ENCODE results near the gene BTG2. TPM values are rescaled to one million over a fixed set of nuclear protein-coding genes. Genes with fewer than 3 reads are reported as not detected.
"Not testable (repeated sequence)": the region's sequence is repeated elsewhere in the genome, so short reads cannot be mapped to it uniquely, and the experiment has no call there.

Gene BTG2, protein sequence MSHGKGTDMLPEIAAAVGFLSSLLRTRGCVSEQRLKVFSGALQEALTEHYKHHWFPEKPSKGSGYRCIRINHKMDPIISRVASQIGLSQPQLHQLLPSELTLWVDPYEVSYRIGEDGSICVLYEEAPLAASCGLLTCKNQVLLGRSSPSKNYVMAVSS
- 4.1 TPM for polyA plus RNA-seq (2013, experiment 1 of 2)
- 3.9 TPM for polyA plus RNA-seq (2013, experiment 2 of 2)

DNA sequence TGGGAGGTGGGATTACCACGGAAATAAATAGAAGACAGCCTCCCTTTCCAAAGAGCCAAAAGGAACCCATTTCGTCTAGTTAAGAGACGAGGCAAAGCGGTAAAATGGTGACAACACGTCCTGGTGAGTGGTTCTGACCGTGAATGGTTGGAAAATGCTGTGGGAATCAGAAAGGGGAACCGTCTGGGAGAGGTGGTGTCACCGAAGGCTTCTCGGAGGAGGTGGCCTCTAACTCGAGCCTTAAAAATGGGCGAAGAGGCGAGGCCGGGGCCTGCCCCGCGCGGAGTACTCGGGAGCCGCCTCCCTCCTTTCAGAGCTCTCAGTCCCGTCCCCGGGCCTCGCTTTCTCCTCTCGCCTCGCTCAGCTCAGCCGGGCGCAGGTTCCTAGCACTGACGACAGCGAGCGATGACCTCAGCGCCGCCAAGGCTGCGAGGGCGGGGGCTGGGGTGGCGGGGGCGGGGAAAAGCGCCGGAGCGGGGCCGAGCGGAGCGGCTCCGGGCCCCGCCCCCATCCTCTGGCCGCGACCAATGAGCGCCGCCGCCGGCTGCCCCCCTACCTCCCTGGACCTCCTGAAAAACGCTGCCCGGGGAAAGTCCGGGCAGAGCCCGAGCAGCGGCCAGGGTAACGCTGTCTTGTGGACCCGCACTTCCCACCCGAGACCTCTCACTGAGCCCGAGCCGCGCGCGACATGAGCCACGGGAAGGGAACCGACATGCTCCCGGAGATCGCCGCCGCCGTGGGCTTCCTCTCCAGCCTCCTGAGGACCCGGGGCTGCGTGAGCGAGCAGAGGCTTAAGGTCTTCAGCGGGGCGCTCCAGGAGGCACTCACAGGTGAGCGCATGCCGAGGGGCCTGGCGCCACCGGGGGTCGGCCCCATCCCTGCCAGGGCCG is at the start of gene BTG2:
Gene BTG2 (plus strand): TSS at position 601 of the 890 bp plus-strand sequence. CDS start 88 bp downstream, at position 689.
- no peak within 1 kb of the TSS for H3K27ac ChIP-seq (ENCODE audit: low read depth, low read length)
- no peaks in the 10 kb centered on the region for H3K79me1 ChIP-seq (ENCODE audit: low read length)
- no CpG with 5 or more reads among the region's 79 CpGs for WGBS (ENCODE audit: extremely low coverage, insufficient coverage, low lambda C conversion rate)
- no peak within 1 kb of the TSS for H2BK5ac ChIP-seq (ENCODE audit: low read length)
- H3K23ac ChIP-seq (ENCODE audit: low read length), result no peak within 1 kb of the TSS
- peak within 1 kb of the TSS; percentile 81 for H3K9ac ChIP-seq (ENCODE audit: low read length)
- no peak within 1 kb of the TSS for H4K8ac ChIP-seq (ENCODE audit: low read depth, low read length)
- peak within 1 kb of the TSS; percentile 92 for H3K56ac ChIP-seq (ENCODE audit: low read length)
- no peak within 1 kb of the TSS for H2AK5ac ChIP-seq (ENCODE audit: low read length)
- H3K4me1 ChIP-seq (ENCODE audit: control insufficient read depth, low read depth, low read length), result peaks cover 19% of the 10 kb centered on the region
- H2BK120ac ChIP-seq (ENCODE audit: low read depth, low read length), result no peak within 1 kb of the TSS
- no peaks in the 10 kb centered on the region for H3K27me3 ChIP-seq (ENCODE audit: insufficient read depth, low read length, poor library complexity)
- no peak within 1 kb of the TSS for H4K5ac ChIP-seq (ENCODE audit: low read length)
- peak within 1 kb of the TSS; percentile 69 for H3K4me2 ChIP-seq (ENCODE audit: low read length)
- no peaks in the 10 kb centered on the region for H3K79me2 ChIP-seq (ENCODE audit: control insufficient read depth, insufficient read depth, low read length)
- no peaks in the 10 kb centered on the region for H3K36me3 ChIP-seq (ENCODE audit: control insufficient read depth, insufficient read depth, low read length)
- H2BK15ac ChIP-seq (replicated peaks; ENCODE audit: low read depth), result no peak within 1 kb of the TSS
- peak within 1 kb of the TSS; percentile 60 for H3K4me3 ChIP-seq (ENCODE audit: low read length)
- peak within 1 kb of the TSS; percentile 64 for H3K4ac ChIP-seq (ENCODE audit: low read depth, low read length)
- H3K18ac ChIP-seq (ENCODE audit: low read length), result peak within 1 kb of the TSS; percentile 57
- DNase-seq, result peak; percentile 94

DNA sequence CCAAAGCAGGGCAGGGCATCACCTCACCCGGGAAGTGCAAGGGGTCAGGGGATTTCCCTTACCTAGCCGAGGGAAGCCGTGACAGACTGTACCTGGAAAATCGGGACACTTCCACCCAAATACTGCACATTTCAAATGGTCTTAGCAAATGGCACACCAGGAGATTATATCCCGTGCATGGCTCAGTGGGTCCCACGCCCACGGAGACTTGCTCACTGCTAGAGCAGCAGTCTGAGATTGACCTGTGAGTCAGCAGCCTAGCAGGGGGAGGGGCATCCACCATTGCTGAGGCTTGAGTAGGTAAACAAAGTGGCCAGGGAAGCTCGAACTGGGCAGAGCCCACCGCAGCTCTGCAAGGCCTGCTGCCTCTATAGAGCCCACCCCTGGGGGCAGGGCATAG is 48.7 kb upstream of the BTG2 start:
- H3K27me3 ChIP-seq (ENCODE audit: insufficient read depth, low read length, poor library complexity); H2AK5ac ChIP-seq (ENCODE audit: low read length); H3K36me3 ChIP-seq (ENCODE audit: control insufficient read depth, insufficient read depth, low read length); H3K4me3 ChIP-seq (ENCODE audit: low read length); H3K23ac ChIP-seq (ENCODE audit: low read length); DNase-seq; H3K79me2 ChIP-seq (ENCODE audit: control insufficient read depth, insufficient read depth, low read length); H3K27ac ChIP-seq (ENCODE audit: low read depth, low read length); H3K56ac ChIP-seq (ENCODE audit: low read length); H2BK120ac ChIP-seq (ENCODE audit: low read depth, low read length); H3K4me2 ChIP-seq (ENCODE audit: low read length); H2BK15ac ChIP-seq (replicated peaks; ENCODE audit: low read depth); H4K5ac ChIP-seq (ENCODE audit: low read length); H4K8ac ChIP-seq (ENCODE audit: low read depth, low read length); H3K4ac ChIP-seq (ENCODE audit: low read depth, low read length); H3K4me1 ChIP-seq (ENCODE audit: control insufficient read depth, low read depth, low read length); H3K9ac ChIP-seq (ENCODE audit: low read length); H2BK5ac ChIP-seq (ENCODE audit: low read length); H3K79me1 ChIP-seq (ENCODE audit: low read length); H3K18ac ChIP-seq (ENCODE audit: low read length): not testable (repeated sequence)
- no CpG with 5 or more reads among the region's 9 CpGs for WGBS (ENCODE audit: extremely low coverage, insufficient coverage, low lambda C conversion rate)

DNA sequence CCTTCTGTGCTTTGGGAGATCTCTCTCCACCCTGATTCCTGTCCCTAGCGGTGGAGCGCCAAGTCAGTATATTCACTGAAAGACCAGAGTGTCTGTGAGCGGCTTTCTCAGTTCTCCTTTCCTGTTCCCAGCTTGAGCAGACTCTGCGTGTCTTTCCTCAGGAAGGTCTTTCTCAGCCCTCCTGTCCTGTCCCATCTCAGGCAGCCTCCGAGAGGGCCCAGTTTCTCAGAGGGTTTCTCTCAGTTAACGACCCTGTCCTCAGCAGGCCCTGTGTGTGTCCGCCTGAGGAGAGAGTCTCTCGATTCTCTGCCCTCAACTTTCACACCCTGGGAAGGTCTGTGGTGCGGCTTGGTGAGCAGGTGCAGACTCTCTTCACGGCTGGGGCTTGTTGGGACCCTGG is 41.8 kb upstream of the BTG2 start:
- Histone ChIP-seq H3K4me2 (ENCODE audit: low read length) (no peak overlapping the region), H3K27me3 (ENCODE audit: insufficient read depth, low read length, poor library complexity) (no peaks in the 10 kb centered on the region), H4K8ac (ENCODE audit: low read depth, low read length) (no peak overlapping the region), H3K18ac (ENCODE audit: low read length) (no peak overlapping the region), H2BK15ac (replicated peaks; ENCODE audit: low read depth) (no peak overlapping the region), H2BK5ac (ENCODE audit: low read length) (no peak overlapping the region), H3K79me1 (ENCODE audit: low read length) (no peaks in the 10 kb centered on the region), H2BK120ac (ENCODE audit: low read depth, low read length) (no peak overlapping the region), H4K5ac (ENCODE audit: low read length) (no peak overlapping the region), H3K4ac (ENCODE audit: low read depth, low read length) (no peak overlapping the region), H3K9ac (ENCODE audit: low read length) (no peak overlapping the region), H3K23ac (ENCODE audit: low read length) (no peak overlapping the region), H3K4me1 (ENCODE audit: control insufficient read depth, low read depth, low read length) (no peaks in the 10 kb centered on the region), H3K4me3 (ENCODE audit: low read length) (no peak overlapping the region), H3K56ac (ENCODE audit: low read length) (no peak overlapping the region), H3K36me3 (ENCODE audit: control insufficient read depth, insufficient read depth, low read length) (no peaks in the 10 kb centered on the region), H3K27ac (ENCODE audit: low read depth, low read length) (no peak overlapping the region), H2AK5ac (ENCODE audit: low read length) (no peak overlapping the region), H3K79me2 (ENCODE audit: control insufficient read depth, insufficient read depth, low read length) (no peaks in the 10 kb centered on the region)
- DNase-seq, result no peak
- no CpG with 5 or more reads among the region's 10 CpGs for WGBS (ENCODE audit: extremely low coverage, insufficient coverage, low lambda C conversion rate)

DNA sequence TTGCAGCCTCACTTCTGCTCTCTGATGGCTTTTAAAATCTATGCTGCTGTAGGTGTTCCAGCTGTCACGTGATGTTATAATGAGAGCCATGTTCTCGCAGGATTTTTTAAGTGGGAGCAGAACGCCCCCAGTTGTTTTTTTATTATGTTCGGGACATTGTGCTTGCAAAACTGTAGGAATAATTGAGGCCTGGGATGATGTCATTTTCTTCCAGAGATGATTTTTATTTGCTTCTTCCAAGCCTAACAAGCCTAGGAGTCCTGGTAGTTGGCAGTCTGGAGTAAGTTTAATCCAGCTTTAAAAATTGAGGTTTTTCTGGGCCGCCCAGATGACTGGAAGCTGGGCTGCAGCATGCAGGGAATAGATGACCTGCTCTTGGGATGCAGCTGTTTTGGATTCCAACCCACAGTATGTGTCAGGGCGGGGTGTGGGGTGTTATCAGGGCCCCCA is 41.2 kb upstream of the BTG2 start:
- Histone ChIP-seq H3K56ac (ENCODE audit: low read length) (no peak overlapping the region), H4K8ac (ENCODE audit: low read depth, low read length) (no peak overlapping the region), H2BK5ac (ENCODE audit: low read length) (no peak overlapping the region), H3K4me3 (ENCODE audit: low read length) (no peak overlapping the region), H2BK15ac (replicated peaks; ENCODE audit: low read depth) (no peak overlapping the region), H3K4me2 (ENCODE audit: low read length) (no peak overlapping the region), H3K4me1 (ENCODE audit: control insufficient read depth, low read depth, low read length) (no peaks in the 10 kb centered on the region), H3K79me1 (ENCODE audit: low read length) (no peaks in the 10 kb centered on the region), H2BK120ac (ENCODE audit: low read depth, low read length) (no peak overlapping the region), H3K23ac (ENCODE audit: low read length) (no peak overlapping the region), H3K18ac (ENCODE audit: low read length) (no peak overlapping the region), H3K27me3 (ENCODE audit: insufficient read depth, low read length, poor library complexity) (no peaks in the 10 kb centered on the region), H2AK5ac (ENCODE audit: low read length) (no peak overlapping the region), H4K5ac (ENCODE audit: low read length) (no peak overlapping the region), H3K27ac (ENCODE audit: low read depth, low read length) (no peak overlapping the region), H3K9ac (ENCODE audit: low read length) (no peak overlapping the region), H3K79me2 (ENCODE audit: control insufficient read depth, insufficient read depth, low read length) (no peaks in the 10 kb centered on the region), H3K36me3 (ENCODE audit: control insufficient read depth, insufficient read depth, low read length) (no peaks in the 10 kb centered on the region), H3K4ac (ENCODE audit: low read depth, low read length) (no peak overlapping the region)
- WGBS (ENCODE audit: extremely low coverage, insufficient coverage, low lambda C conversion rate), result no CpG with 5 or more reads among the region's 6 CpGs
- no peak for DNase-seq

DNA sequence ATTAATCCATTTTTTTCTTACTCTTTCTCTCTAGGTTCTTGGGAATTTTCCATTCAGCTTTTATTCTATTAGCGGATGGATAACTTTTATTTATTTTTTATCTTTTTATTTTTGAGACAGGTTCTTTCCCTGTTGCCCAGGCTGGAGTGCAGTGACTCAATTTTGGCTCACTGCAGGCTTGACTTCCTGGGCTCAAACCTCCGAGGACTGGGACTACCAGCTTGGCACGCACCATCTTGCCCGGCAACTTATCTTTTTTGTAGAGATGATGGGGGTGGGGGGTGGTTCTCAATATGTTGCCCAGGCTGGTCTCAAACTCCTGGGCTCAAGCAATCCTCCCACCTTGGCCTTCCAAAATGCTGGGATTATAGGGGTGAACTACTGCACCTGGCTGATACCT is 39.8 kb upstream of the BTG2 start:
- DNase-seq, result no peak
- Histone ChIP-seq H3K79me1 (ENCODE audit: low read length) (no peaks in the 10 kb centered on the region), H3K27ac (ENCODE audit: low read depth, low read length) (no peak overlapping the region), H3K4me3 (ENCODE audit: low read length) (no peak overlapping the region), H3K23ac (ENCODE audit: low read length) (no peak overlapping the region), H3K56ac (ENCODE audit: low read length) (no peak overlapping the region), H3K4ac (ENCODE audit: low read depth, low read length) (peak overlapping the region; percentile 43), H4K5ac (ENCODE audit: low read length) (no peak overlapping the region), H4K8ac (ENCODE audit: low read depth, low read length) (no peak overlapping the region), H3K36me3 (ENCODE audit: control insufficient read depth, insufficient read depth, low read length) (no peaks in the 10 kb centered on the region), H2BK15ac (replicated peaks; ENCODE audit: low read depth) (no peak overlapping the region), H3K4me2 (ENCODE audit: low read length) (no peak overlapping the region), H3K18ac (ENCODE audit: low read length) (no peak overlapping the region), H3K4me1 (ENCODE audit: control insufficient read depth, low read depth, low read length) (no peaks in the 10 kb centered on the region), H2AK5ac (ENCODE audit: low read length) (no peak overlapping the region), H2BK120ac (ENCODE audit: low read depth, low read length) (no peak overlapping the region), H3K79me2 (ENCODE audit: control insufficient read depth, insufficient read depth, low read length) (no peaks in the 10 kb centered on the region), H3K9ac (ENCODE audit: low read length) (no peak overlapping the region), H3K27me3 (ENCODE audit: insufficient read depth, low read length, poor library complexity) (no peaks in the 10 kb centered on the region), H2BK5ac (ENCODE audit: low read length) (no peak overlapping the region)
- WGBS (ENCODE audit: extremely low coverage, insufficient coverage, low lambda C conversion rate), result no CpG with 5 or more reads among the region's 4 CpGs

Measured in mesendoderm (in vitro differentiated cells).